GM12801 (cell line): ENCODE measurements around the gene GADL1.

Source experiments
- CTCF ChIP-seq: IDR thresholded peaks from one replicate; pipeline ENCODE4 v1.5.1; 2011; ENCODE audit warnings: control low read depth; ENCODE audit not compliant: insufficient read length; ENCODE audit errors: extremely low read depth

GADL1 gene

GRCh38 chr3:30810625-30811024, 83.8 kb downstream of the GADL1 start:
- TF ChIP-seq CTCF, result no peak

- no peak for TF ChIP-seq CTCF
Measured at GRCh38 chr3:30805695-30806094, 88.8 kb downstream of the GADL1 start.

GRCh38 chr3:30804984-30805383, 89.5 kb downstream of the GADL1 start:
- no peak for TF ChIP-seq CTCF

DNA sequence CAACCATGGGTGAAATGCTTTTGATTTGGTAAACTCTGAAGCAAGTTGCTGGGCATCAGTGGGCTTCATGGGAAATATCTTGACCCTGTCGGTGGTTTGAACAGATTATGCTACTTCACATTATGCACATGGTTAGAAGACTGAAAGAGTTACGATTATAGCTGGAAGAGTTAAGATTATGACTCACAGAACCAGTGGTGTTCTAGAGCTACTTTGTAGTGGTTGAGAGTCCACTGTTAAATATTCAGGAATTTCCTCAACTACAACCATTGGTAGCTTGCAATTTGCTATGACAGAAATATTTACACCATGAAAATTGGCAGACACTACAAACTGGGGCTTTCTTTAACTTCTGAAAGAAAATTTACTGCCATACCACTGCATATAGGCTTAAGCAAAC, 99.3 kb downstream of the GADL1 start:
- no peak for TF ChIP-seq CTCF

- no peak for TF ChIP-seq CTCF
Measured at GRCh38 chr3:30793740-30794139, 100.7 kb downstream of the GADL1 start.

DNA sequence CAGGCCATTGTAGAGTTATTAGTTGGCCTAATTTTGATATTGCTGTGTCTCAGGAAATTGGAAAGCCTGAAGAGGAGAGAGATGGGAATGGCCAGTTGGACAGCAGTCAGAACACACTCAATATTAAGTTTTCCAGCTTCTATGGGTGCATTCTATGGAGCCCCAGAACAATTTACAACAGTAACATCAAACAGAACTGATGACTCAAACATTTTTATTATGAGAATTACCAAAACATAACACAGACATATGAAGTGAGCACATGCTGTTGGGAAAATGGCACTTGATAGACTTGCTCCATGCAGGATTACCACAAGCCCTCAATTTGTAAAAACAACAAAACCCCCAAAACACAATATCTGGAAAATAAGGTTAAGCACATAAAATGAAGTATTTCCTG, 104.3 kb downstream of the GADL1 start:
- TF ChIP-seq CTCF, result no peak

GRCh38 chr3:30786365-30786764, 108.1 kb downstream of the GADL1 start:
- TF ChIP-seq CTCF, result no peak
